GM18499 (cell line): ENCODE results near the gene KRT32.

Source experiments
- ATAC-seq: cut with Tn5 transposase; IDR thresholded peaks from one replicate; pipeline ENCODE4 v1.9.1; 2021; ENCODE audit warnings: moderate number of reproducible peaks; ENCODE audit not compliant: insufficient read depth, unreplicated experiment

The KRT32 gene

GRCh38 chr17:41494524-41494923 lies 27.3 kb upstream of the KRT32 start:
- no peak for ATAC-seq

- ATAC-seq = no peak
Observed at GRCh38 chr17:41492771-41493170, 25.6 kb upstream of the KRT32 start.

GRCh38 chr17:41492351-41492750 lies 25.2 kb upstream of the KRT32 start:
- no peak for ATAC-seq

GRCh38 chr17:41491476-41491875 lies 24.3 kb upstream of the KRT32 start:
- no peak for ATAC-seq

GRCh38 chr17:41490000-41490990 lies 23.1 kb upstream of the KRT32 start:
- ATAC-seq = no peak

GRCh38 chr17:41489531-41489930 lies 22.3 kb upstream of the KRT32 start, which contains the start of gene KRT36:
Gene KRT36, minus strand, starts transcription at chr17:41489910. Its CDS starts 46 bp downstream, at chr17:41489864.
- ATAC-seq = no peak

- ATAC-seq = no peak
Observed at GRCh38 chr17:41486809-41487530, 19.8 kb upstream of the KRT32 start.

- ATAC-seq = no peak
Observed at GRCh38 chr17:41486316-41486715, 19.1 kb upstream of the KRT32 start.

GRCh38 chr17:41484920-41485904 lies 18.0 kb upstream of the KRT32 start:
- no peak for ATAC-seq

GRCh38 chr17:41483991-41484826 lies 17.0 kb upstream of the KRT32 start:
- no peak for ATAC-seq

- no peak for ATAC-seq
Observed at GRCh38 chr17:41483531-41483930, 16.3 kb upstream of the KRT32 start.

GRCh38 chr17:41481036-41481435 lies 13.8 kb upstream of the KRT32 start, which contains the start of gene KRT35:
Gene KRT35, minus strand, starts transcription at chr17:41481151. Its CDS starts 54 bp downstream, at chr17:41481097.
- ATAC-seq = no peak

GRCh38 chr17:41480581-41480980 lies 13.4 kb upstream of the KRT32 start:
- no peak for ATAC-seq

- ATAC-seq = no peak
Observed at GRCh38 chr17:41480136-41480535, 12.9 kb upstream of the KRT32 start.

- no peak for ATAC-seq
Observed at GRCh38 chr17:41478237-41478636, 11.1 kb upstream of the KRT32 start.

- ATAC-seq = no peak
Observed at GRCh38 chr17:41476866-41477815, 10.0 kb upstream of the KRT32 start.

GRCh38 chr17:41475421-41475820 lies 8.2 kb upstream of the KRT32 start:
- ATAC-seq = no peak

- ATAC-seq = no peak
Observed at GRCh38 chr17:41474863-41475262, 7.7 kb upstream of the KRT32 start.
